CD14-positive monocyte (primary cell): Measurements from ENCODE around the gene RAB37. TPM values are rescaled to one million over a fixed set of nuclear protein-coding genes. Genes with fewer than 3 reads are reported as not detected.
A peak's percentile ranks its signal among the peaks of the same experiment; 100 is the strongest.

Experiments
- DNase-seq, 3 donors: peaks; one replicate each; pipeline ENCODE4 v3.0.0-alpha.2; 2011 to 2022
- H2AFZ ChIP-seq: 2 replicates; pipeline ENCODE4 v1.6.0; 2012; ENCODE audit warnings: mild to moderate bottlenecking, low read depth, low read length, inconsistent platforms; ENCODE audit not compliant: insufficient read depth, poor library complexity, severe bottlenecking
- H3K27ac ChIP-seq, 2 donors: 1 replicate in 1 of 2; 2 replicates in 1 of 2; pipeline ENCODE4 v1.5.1; 2012 to 2013; ENCODE audit warnings: low read length in 2 of 2, control low read depth in 1 of 2, inconsistent platforms in 1 of 2, low read depth in 1 of 2, mild to moderate bottlenecking in 1 of 2
- H3K27me3 ChIP-seq, 2 donors: one replicate each; pipeline versions ENCODE4 v1.6.0 to v1.6.1; 2011 to 2013; ENCODE audit warnings: low read length in 2 of 2; ENCODE audit not compliant: control insufficient read depth in 2 of 2, insufficient read depth in 2 of 2
- H3K36me3 ChIP-seq, 2 donors: replicated peaks in 1 of 2; 1 replicate in 1 of 2; 2 replicates in 1 of 2; pipeline versions ENCODE4 v1.5.1 to v1.6.1; 2012 to 2013; ENCODE audit warnings: low read length in 2 of 2, control low read depth in 1 of 2, inconsistent platforms in 1 of 2, mild to moderate bottlenecking in 1 of 2; ENCODE audit not compliant: insufficient read depth in 2 of 2, control insufficient read depth in 1 of 2
- H3K4me1 ChIP-seq, 2 donors: 1 replicate in 1 of 2; 2 replicates in 1 of 2; pipeline versions ENCODE4 v1.5.1 to v1.6.1; 2012 to 2013; ENCODE audit warnings: low read length in 2 of 2, control low read depth in 1 of 2, inconsistent platforms in 1 of 2, mild to moderate bottlenecking in 1 of 2, moderate library complexity in 1 of 2; ENCODE audit not compliant: insufficient read depth in 2 of 2, control insufficient read depth in 1 of 2
- H3K4me2 ChIP-seq: replicated peaks from 2 replicates; pipeline ENCODE3; 2012; ENCODE audit warnings: low read length, moderate library complexity, mild to moderate bottlenecking; ENCODE audit not compliant: poor library complexity, severe bottlenecking; ENCODE audit errors: extremely low read depth
- H3K4me3 ChIP-seq, 3 experiments: fragments of 200-600 bp in 1 of 3; sonication (generic) in 1 of 3; replicated peaks in 1 of 3; 1 replicate in 2 of 3; 2 replicates in 1 of 3; pipeline ENCODE4 v1.5.1; 2011 to 2013; ENCODE audit warnings: low read length in 3 of 3, mild to moderate bottlenecking in 3 of 3, control low read depth in 2 of 3, low read depth in 2 of 3, inconsistent platforms in 1 of 3, moderate library complexity in 1 of 3
- H3K79me2 ChIP-seq: 2 replicates; pipeline ENCODE4 v1.6.0; 2012; ENCODE audit warnings: mild to moderate bottlenecking, control low read depth, inconsistent platforms, low read length, moderate library complexity; ENCODE audit not compliant: insufficient read depth
- H3K9ac ChIP-seq: 2 replicates; pipeline ENCODE4 v1.6.0; 2017; ENCODE audit warnings: low read length, mild to moderate bottlenecking; ENCODE audit not compliant: insufficient read depth, poor library complexity, severe bottlenecking
- H3K9me3 ChIP-seq, 2 donors: replicated peaks in 1 of 2; 1 replicate in 1 of 2; 2 replicates in 1 of 2; pipeline versions ENCODE4 v1.5.1 to v1.6.1; 2012 to 2013; ENCODE audit warnings: low read length in 2 of 2, control low read depth in 1 of 2; ENCODE audit not compliant: control insufficient read depth in 1 of 2, insufficient read depth in 1 of 2
- H4K20me1 ChIP-seq: 2 replicates; pipeline ENCODE4 v1.6.0; 2012; ENCODE audit warnings: mild to moderate bottlenecking, low read length, control low read depth, moderate library complexity; ENCODE audit not compliant: insufficient read depth
- H3K27ac Mint-ChIP-seq, 7 donors: one replicate each; pipeline ENCODE4 v1.8.0; 2020; ENCODE audit warnings: mild to moderate bottlenecking in 7 of 7, mixed read lengths in 7 of 7, moderate library complexity in 6 of 7, inconsistent platforms in 2 of 7
- H3K27me3 Mint-ChIP-seq, 3 donors: one replicate each; pipeline ENCODE4 v1.8.0; 2021 to 2022; ENCODE audit warnings: low read depth in 3 of 3, mild to moderate bottlenecking in 3 of 3, mixed read lengths in 3 of 3, moderate library complexity in 3 of 3, inconsistent platforms in 1 of 3
- H3K36me3 Mint-ChIP-seq, 2 donors: one replicate each; pipeline ENCODE4 v1.8.0; 2020; ENCODE audit warnings: mixed read lengths in 2 of 2, inconsistent platforms in 1 of 2, mild to moderate bottlenecking in 1 of 2
- H3K4me1 Mint-ChIP-seq: one replicate; pipeline ENCODE4 v1.8.0; 2020; ENCODE audit warnings: mild to moderate bottlenecking, mixed read lengths
- H3K4me3 Mint-ChIP-seq, 2 donors: one replicate each; pipeline ENCODE4 v1.8.0; 2020; ENCODE audit warnings: mild to moderate bottlenecking in 2 of 2, mixed read lengths in 2 of 2, moderate library complexity in 1 of 2
- H3K9me3 Mint-ChIP-seq, 7 donors: one replicate each; pipeline ENCODE4 v1.8.0; 2020 to 2022; ENCODE audit warnings: mixed read lengths in 7 of 7, mild to moderate bottlenecking in 6 of 7, moderate library complexity in 6 of 7, inconsistent platforms in 2 of 7
- WGBS: methylation state at CpG from one replicate; pipeline ENCODE4 v1.1.5; 2013; ENCODE audit warnings: missing lambda C conversion rate; ENCODE audit not compliant: insufficient coverage; 5-methylcytosine and 5-hydroxymethylcytosine counted together
- intact Hi-C, 2 donors: fragments of 100-400 bp; cut with micrococcal nuclease; formaldehyde crosslinking; loops; one replicate each; pipeline versions ENCODE4 v1.15.0 to v1.15.1; 2023
- polyA plus RNA-seq, 3 donors: library from polyadenylated mRNA; depleted of rRNA in 1 of 3; unstranded in 2 of 3; stranded (reverse) in 1 of 3; fragments of 300-500 nt in 2 of 3; fragments of >200 nt in 1 of 3; fragmentation: Illumina TruSeq in 2 of 3; gene quantifications; 1 replicate in 2 of 3; 2 replicates in 1 of 3; pipeline ENCODE4 v1.2.3, GENCODE V29; 2012 to 2021
- TF ChIP-seq, protein P1 (sequence below): fragments of 200-600 bp; IDR thresholded peaks from one replicate; pipeline ENCODE4 v1.8.0; 2022; ENCODE audit warnings: antibody characterized with exemption, mild to moderate bottlenecking

Gene RAB37
- polyA plus RNA-seq, 3 donors: 26.8 to 40.9 (median 33.1) TPM

- Histone ChIP-seq H3K36me3 (peaks cover 50 to 80% of the 10 kb centered on the region in 2 donors), H2AFZ (no peak overlapping the region), H3K4me1 (peaks cover 6 to 15% of the 10 kb centered on the region in 2 donors), H3K4me2 (no peak overlapping the region), H3K79me2 (peaks cover 58% of the 10 kb centered on the region), H3K9ac (no peak overlapping the region), H3K4me3 (no peak overlapping the region), H3K27ac (no peak overlapping the region), H3K27me3 (no peaks in the 10 kb centered on the region), H3K9me3 (no peaks in the 10 kb centered on the region), H4K20me1 (peaks cover 97% of the 10 kb centered on the region)
- H3K36me3 Mint-ChIP-seq: peaks cover 49 to 77% of the 10 kb centered on the region in 2 donors
- TF ChIP-seq, protein P1, sequence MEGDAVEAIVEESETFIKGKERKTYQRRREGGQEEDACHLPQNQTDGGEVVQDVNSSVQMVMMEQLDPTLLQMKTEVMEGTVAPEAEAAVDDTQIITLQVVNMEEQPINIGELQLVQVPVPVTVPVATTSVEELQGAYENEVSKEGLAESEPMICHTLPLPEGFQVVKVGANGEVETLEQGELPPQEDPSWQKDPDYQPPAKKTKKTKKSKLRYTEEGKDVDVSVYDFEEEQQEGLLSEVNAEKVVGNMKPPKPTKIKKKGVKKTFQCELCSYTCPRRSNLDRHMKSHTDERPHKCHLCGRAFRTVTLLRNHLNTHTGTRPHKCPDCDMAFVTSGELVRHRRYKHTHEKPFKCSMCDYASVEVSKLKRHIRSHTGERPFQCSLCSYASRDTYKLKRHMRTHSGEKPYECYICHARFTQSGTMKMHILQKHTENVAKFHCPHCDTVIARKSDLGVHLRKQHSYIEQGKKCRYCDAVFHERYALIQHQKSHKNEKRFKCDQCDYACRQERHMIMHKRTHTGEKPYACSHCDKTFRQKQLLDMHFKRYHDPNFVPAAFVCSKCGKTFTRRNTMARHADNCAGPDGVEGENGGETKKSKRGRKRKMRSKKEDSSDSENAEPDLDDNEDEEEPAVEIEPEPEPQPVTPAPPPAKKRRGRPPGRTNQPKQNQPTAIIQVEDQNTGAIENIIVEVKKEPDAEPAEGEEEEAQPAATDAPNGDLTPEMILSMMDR: no peak
- peak overlapping the region in 4 of 7 donors; percentile 24 to 86 (median 75) for H3K27ac Mint-ChIP-seq
- peaks cover 0 to 2% (median 0%) of the 10 kb centered on the region in 7 donors for H3K9me3 Mint-ChIP-seq
- peaks cover 22% of the 10 kb centered on the region for H3K4me1 Mint-ChIP-seq
- WGBS: 89% methylated on average over 1 of the region's 4 CpGs
- H3K4me3 Mint-ChIP-seq: no peak overlapping the region
- H3K27me3 Mint-ChIP-seq: peaks cover 0 to 2% (median 0%) of the 10 kb centered on the region in 3 donors
- intact Hi-C loops: no loop called here
- no peak for DNase-seq
These were observed 27.8 kb downstream of the RAB37 start for GRCh38 chr17:74764751-74765286.

DNA sequence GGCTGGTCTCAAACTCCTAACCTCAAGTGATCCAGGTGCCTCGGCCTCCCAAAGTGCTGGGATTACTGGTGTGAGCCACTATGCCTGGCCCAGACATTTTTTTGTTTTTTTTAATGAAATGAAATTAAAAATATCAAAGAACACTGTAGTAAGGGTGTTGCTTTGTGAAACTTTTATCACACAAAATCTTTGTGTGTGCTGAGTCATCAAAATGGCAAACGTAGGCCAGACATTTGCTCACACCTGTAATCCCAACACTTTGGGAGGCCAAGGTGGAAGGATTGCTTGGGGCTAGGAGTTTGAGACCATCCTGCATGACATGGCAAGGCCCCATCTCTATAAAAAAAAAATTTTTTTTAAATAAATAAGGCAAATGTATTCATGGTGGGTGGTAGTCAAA is 29.4 kb downstream of the RAB37 start:
- peaks cover 0 to 2% (median 0%) of the 10 kb centered on the region in 7 donors for H3K9me3 Mint-ChIP-seq
- no peaks in the 10 kb centered on the region for H3K27me3 ChIP-seq
- H3K4me3 Mint-ChIP-seq: no peak overlapping the region
- no peaks in the 10 kb centered on the region for H3K9me3 ChIP-seq
- intact Hi-C loops: no loop called here
- no peak overlapping the region for H3K27ac ChIP-seq
- peaks cover 16% of the 10 kb centered on the region for H3K4me1 Mint-ChIP-seq
- no peak overlapping the region for H3K27ac Mint-ChIP-seq
- TF ChIP-seq, protein P1: no peak
- H3K27me3 Mint-ChIP-seq: peaks cover 0 to 2% (median 2%) of the 10 kb centered on the region in 3 donors
- no peak overlapping the region for H3K9ac ChIP-seq
- peaks cover 65 to 95% of the 10 kb centered on the region in 2 donors for H3K36me3 ChIP-seq
- DNase-seq: no peak
- H4K20me1 ChIP-seq: peaks cover 97% of the 10 kb centered on the region
- H3K4me2 ChIP-seq: no peak overlapping the region
- no peak overlapping the region for H3K4me3 ChIP-seq
- H2AFZ ChIP-seq: no peak overlapping the region
- H3K79me2 ChIP-seq: peaks cover 42% of the 10 kb centered on the region
- H3K4me1 ChIP-seq: peaks cover 0 to 9% of the 10 kb centered on the region in 2 donors
- peaks cover 63 to 90% of the 10 kb centered on the region in 2 donors for H3K36me3 Mint-ChIP-seq
- no CpG with 5 or more reads among the region's 2 CpGs for WGBS
